Measurements from ENCODE around the gene NBPF12.
"Not testable (repeated sequence)": the region's sequence is repeated elsewhere in the genome, so short reads cannot be mapped to it uniquely, and the experiment has no call there.

- TF ChIP-seq CTCF, POLR2A (IDR thresholded peaks at IDR 0.05): not testable (repeated sequence)
Observed at GRCh38 chr1:147008495-147008894, 70.4 kb downstream of the NBPF12 start.
